Measurements from ENCODE around the gene GEMIN2.
"Not testable (repeated sequence)": the region's sequence is repeated elsewhere in the genome, so short reads cannot be mapped to it uniquely, and the experiment has no call there.

The GEMIN2 gene

GRCh38 chr14:39179042-39179441, 64.9 kb downstream of the GEMIN2 start:
- no peak for DNase-seq

- no peak for DNase-seq
Measured at GRCh38 chr14:39180553-39180952, 66.4 kb downstream of the GEMIN2 start.

GRCh38 chr14:39181026-39181692, 67.0 kb downstream of the GEMIN2 start:
- no peak for DNase-seq

GRCh38 chr14:39181693-39182047, 67.5 kb downstream of the GEMIN2 start:
- no peak for DNase-seq

GRCh38 chr14:39182770-39183684, 68.9 kb downstream of the GEMIN2 start:
- no peak for DNase-seq

GRCh38 chr14:39183685-39184003, 69.5 kb downstream of the GEMIN2 start:
- not testable (repeated sequence) for DNase-seq

GRCh38 chr14:39184628-39185255, 70.6 kb downstream of the GEMIN2 start:
- DNase-seq, result no peak

- DNase-seq, result no peak
Measured at GRCh38 chr14:39185256-39186049, 71.3 kb downstream of the GEMIN2 start.

Measured in GOT3 (cell line).